GM11168 (cell line): ENCODE data around the gene CDH4.

Experiments
- in situ Hi-C: fragments of 300-500 bp; cut with MboI; formaldehyde crosslinking; loops from one replicate; pipeline ENCODE4 v1.12.0; 2022; ENCODE audit warnings: low sequenced_read_pairs; ENCODE audit not compliant: unreplicated experiment

The CDH4 gene

DNA sequence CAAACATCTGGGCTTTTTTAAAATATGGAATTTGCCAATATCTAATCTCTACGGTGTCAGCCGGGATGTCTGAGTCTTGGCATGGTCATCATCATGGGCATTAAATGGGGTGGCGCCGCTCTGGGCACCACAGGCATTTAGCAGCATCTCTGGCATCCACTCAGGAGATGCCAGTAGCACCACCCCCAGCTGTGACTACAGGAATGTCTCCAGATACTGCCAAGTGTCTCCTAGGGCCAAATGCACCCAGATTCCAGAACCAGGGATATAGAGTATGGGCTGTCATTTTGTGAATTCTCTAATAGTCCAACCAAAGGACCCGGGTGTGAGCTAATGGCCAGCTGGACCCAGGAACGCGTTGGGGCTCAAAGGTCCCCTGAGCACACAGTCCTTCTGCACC is 452.6 kb downstream of the CDH4 start:
- in situ Hi-C loops: no loop called here

DNA sequence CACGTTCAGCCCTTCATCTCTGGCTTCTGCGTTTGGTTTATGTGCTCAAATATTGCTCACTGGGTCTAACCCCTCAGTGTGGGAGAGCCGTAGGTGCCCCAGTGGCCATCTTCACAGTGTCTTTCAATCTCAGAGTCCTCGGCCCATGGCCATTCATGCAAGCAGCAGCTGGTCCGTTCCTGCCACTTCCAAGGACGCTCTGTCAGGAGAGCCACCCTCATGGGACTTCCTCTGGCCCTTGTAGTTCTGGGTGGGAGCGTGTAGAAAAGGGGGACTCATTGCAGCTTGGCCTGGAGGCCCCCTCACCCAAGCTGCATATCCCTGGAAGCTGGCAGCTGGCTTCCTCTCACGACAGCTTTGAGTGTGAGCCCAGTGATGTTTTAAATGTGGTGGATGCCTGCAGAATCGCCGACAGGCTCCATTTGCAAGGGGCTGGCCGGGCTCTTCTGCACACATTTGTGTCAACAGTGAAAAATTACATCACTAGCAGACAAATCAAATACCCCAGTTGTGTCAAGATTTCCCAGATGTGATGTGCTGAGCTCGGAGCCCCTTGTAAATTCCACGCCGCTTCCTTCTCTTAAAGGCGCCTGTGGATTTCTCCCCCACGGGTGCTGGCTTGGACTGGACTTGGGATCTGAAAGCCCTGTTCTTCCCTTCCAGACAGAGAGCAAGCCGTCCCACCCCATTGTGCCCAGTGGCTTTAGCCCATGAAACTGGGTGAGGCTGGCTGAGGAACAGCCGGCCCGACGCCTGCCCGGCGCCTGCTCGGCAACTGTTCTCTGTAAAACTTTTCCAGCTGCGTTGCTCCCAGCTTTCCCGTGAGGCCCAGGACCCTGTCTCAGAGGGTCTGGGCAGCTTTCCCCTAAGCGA is 453.6 kb downstream of the CDH4 start:
- in situ Hi-C loops: no loop called here

DNA sequence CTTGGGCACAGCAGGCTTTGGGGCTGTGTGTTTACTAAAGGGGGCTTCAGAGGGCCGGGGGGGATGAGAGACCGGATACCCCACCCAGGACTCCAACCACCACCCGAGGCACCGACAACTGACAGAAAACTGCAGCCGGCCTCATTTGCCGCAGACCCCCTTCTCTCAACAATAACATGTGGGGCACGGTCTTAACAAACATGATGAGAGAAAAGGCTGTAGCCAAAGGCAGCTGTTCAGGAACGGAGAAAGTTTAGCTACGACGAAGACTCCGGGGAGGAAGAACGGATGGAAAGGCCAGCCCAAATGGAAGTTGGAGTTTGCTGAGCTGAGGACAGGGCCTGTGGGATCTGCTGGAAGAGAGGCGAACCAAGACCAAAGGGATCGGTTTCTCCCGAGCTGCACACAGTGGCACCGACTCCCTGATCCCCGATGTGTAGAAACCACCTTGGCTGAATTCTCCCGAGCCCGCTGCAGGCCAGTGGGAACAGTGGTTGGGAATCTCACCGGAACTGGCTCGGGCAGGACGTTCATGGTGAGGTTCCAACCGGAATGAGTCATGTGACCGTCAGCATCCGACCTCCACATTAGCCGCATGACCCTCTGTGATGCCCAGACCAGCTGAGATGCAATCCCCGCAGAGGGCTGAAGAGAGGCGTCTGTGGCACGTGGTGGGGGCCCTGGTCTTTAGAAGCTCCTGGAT is 454.3 kb downstream of the CDH4 start:
- in situ Hi-C loops: no loop called here

DNA sequence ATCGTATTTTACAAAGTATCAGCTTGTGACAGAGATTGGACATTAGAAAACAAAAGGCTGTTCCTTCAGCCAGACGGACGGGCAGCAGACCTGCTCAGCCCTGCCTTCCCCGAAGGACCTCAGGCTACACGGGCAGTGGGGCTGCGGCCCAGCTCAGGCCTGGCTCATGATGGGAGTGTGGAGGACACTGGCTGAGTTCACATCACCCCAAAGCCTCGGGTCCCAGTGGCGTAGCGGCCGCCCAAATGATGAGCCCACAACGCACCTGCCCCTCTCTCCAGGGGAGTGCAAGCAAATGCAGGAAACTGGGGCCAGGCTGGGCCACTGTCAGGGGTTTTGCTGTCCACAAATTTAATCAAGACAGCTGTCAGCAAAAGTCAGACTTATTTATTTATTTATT is 456.8 kb downstream of the CDH4 start:
- in situ Hi-C loops: no loop called here

DNA sequence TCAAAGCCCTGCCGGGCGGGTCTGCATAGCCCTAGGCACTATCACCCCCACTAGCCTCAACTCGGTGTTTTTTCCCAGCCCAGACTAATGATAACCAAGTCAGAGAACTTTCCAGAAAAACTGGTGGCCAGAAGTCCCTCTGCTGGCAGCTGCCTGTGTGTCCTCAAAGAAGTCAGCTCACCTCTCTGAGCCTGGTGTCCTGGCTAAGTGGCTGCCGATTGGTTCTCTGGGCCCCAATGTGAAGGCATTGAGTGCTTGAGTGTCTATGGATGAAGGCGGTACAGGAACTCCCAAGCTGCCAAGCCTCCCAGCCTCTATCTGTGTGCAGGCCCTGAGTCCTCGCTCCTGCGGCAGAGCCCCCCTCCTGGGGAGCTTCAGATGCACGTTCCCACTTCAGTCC is 458.0 kb downstream of the CDH4 start:
- in situ Hi-C loops: no loop called here

DNA sequence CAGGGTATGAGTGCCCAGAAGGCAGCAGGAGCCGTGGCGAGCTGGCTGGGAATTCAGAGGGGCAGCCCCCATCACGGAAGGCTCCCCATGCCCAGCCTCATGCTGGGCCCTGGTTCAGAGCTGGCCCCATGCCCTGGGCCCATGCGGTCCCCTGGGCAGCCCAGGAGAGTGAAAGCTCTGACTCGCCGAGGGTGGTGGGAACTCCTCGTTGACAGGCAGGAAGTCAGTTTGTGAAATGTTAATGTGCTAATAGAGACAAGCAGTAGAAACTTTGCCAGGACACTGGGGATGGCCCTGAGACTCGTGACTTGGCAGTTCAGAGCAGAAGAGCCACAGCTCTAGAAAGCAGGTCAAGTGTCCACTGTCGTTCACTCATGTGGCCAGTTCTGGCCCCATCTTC is 460.6 kb downstream of the CDH4 start:
- in situ Hi-C loops: no loop called here

DNA sequence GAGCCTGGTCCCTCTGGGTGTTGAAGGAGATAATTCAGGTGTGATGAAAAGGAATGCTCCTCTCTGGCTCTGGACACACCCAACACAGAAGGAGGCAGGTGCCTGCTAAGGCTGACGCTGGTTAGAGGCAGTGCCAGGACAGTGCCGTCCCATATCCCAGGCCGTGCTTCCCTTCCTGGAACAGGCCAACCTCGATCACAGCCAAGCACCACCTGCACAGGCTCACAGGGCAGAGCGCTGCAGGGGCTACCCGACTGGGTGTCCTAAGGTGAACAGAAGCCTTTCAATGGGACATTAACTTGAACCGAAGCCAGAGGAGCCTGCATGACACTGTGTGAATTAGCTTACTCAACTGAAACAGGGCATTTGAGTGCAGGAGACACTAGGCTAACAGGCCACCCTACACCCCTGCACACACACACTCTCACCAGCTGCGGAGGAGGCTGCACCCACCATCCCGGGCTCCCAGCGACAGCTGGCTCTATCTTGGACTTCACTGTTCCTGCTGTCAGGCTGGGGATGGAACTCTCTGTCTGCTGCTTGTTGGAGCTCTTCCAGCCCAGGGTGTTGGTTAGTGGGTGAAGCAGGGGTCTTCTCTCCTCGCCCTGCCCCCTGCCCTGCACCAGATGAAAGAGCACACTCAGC is 466.4 kb downstream of the CDH4 start:
- in situ Hi-C loops: no loop called here

DNA sequence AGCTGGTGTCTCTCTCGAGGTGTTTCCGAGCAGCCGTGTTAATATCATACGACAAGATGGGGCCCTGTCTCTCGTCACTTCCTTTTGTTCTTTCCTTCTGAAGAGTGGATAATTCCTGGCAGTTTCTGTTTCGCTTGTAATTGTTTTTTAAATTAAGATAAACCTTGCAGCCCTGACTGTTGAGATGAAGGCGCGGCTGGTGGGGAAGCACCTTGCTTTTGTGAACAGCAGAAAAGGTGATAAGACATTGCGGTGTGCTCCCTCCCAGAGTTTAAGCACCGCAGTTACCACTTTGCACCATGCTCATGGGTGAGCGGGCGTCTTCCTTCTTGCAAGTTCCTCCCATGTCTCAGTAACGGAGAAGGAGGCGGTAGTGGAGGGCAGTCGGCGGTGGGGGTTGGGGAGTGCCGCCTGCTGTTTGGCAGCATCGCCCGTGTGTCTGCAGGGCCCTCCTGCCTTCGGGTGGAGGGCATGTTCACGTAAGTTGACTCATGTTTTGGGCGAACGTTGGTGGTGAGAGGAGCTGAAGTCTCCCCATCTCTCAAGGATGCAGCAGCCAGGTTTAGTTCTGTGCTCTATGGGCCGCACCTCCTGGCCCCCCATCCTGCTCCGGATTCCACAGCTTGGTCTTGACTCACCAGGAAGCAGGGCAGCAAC is 467.8 kb downstream of the CDH4 start:
- in situ Hi-C loops: no loop called here

DNA sequence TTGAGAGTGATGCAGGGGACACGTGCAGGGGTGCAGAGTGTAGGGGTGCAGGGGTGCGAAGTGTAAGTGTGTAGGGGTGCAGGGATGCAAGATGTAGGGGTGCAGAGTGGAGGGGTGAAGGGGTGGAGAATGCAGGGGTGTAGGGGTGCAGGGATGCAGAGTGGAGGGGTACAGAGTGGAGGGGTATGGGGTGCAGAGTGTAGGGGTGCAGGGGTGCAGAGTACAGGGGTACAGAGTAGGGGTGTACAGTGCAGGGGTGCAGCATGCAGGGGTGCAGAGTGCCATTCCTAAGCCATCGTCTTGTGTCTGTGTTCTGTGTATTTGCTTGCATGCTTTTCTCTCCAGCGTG is 468.3 kb downstream of the CDH4 start:
- in situ Hi-C loops: no loop called here

DNA sequence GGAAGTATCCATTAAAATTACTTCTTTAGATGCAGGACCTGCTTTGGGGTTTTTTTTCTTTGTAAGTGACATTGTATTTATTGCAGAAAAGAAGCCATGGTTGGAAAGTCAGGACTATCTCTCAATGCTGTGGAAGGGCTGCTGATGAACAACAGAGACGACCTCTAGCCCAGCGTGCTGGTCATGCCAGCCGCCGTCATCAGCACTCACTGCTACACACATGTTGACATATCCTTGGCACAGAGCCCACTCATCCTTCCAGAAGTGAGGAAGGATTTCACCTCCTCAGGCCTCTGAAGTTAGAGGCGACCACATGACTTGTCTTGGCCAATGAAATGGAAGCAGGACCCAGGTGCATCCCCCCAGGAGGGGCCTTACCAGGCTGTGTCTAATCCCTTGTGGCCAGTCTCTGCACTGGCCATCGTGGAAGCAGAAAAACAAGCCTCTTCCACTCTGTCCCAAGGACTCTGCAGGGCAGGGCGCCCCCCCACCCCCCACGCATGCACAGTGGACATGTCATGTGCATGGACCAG is 470.2 kb downstream of the CDH4 start:
- in situ Hi-C loops: no loop called here

DNA sequence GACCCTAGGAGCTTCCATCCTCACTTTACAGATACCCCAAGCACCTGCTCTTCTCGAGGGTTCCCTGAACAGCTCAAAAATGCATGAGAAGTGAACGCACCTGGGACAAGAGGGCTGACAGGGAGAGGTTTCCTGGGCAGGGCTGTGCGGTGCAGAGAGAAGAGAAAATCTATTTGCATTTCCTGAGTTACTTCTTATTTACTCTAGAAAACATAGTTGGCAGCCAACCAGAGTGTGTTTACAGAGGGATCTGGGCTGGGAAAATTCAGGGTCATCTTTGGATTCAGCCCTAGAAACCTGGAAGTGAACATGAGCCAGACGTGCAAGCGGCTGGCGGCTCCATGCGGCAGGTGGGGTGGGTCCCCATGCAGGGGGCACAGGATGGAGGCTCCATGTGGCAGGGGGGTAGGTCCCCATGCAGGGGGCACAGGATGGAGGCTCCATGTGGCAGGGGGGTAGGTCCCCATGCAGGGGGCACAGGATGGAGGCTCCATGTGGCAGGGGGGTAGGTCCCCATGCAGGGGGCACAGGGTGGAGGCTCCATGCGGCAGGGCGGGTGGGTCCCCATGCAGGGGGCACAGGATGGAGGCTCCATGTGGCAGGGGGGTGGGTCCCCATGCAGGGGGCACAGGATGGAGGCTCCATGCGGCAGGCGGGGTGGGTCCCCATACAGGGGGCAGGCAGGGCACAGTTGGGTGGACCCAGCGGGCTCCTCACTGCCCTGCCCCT is 471.6 kb downstream of the CDH4 start:
- in situ Hi-C loops: no loop called here

DNA sequence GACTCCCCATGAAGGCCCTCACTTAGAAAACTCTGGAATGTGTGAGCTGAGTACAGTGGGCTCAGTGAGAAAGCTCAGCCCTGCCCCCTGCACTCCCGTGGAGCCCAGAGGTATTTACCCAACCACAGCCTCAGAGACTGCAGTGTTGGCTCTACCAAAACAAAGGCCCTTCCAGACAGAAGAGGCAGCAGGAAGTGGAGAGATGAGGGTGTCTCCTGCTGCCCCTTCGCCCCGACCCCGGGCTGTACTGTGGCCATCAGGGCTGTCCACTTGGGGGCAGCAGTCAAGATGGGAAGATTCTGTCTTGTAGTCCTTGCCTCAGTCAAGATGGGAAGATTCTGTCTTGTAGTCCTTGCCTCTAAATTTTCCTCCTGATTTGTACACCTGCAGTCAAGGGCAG is 472.3 kb downstream of the CDH4 start:
- in situ Hi-C loops: no loop called here

DNA sequence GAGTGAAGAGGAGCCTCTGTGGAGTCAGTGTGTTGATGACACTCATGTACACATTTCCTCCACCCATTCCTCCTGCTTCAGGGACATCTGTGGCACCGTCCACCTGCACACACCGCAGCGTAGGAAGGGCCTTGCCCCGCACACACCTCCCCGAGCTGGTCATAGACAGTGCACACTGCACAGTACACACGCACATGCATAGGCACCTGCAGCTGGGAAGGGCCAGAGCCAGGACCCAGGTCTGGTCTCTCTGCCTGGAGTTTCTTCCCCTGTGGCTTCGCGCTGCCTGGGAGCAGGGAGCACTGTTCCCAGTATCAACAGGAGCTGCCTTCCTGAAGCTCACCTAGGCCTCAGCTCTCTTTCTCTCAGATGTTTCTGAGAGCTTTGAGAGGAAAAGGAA is 473.1 kb downstream of the CDH4 start:
- in situ Hi-C loops: no loop called here

DNA sequence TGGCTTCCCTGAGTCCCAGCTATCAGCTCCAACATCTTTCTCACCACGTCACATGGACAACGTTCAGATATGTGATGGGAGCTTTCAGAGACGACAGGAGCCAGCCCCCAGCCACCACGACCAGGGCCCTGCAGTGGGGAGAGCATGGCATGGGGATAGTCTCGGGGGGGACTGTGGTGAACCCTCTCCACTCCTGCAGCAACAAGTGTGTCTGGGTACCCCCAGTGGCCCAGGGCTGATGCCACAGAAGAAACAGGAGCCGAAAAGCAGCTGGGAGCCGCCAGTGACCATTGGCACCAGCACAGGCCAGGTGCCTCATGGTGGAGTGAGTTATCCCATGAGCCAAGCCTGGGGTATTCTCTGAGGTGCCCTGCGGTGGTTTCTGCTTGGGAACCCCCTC is 473.9 kb downstream of the CDH4 start:
- in situ Hi-C loops: no loop called here

DNA sequence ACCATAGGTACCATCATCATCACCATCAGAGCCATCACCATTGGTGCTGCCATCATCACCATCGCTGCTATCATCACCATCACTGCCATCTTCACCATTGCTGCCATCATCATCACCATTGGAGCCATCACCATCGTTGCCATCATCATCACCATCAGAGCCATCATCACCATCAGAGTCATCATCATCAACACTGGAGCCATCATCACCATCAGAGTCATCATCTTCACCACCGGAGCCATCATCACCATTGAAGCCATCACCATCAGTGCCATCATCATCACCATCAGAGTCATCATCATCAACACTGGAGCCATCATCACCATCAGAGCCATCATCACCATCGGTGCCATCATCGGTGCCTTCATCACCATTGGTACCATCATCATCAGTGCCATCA is 474.9 kb downstream of the CDH4 start:
- in situ Hi-C loops: no loop called here

DNA sequence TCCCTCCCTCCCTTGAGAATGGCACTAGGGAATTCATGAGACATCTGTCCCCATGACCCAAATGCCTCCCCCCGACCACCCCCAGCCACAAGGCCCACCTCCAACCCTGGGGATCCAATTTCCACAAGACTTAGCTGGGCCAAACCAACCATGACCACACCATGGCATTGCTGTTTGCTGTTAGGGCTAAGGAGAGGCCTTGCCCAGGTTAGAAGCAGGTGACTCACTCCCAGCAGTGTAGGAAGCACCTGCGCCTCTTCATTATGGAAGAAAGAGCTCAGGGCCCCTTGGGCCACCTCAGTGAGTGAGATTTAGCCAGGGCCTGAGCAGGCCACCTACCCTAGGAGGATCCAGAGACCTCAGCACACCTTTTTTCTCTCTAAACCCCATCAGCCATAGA is 475.7 kb downstream of the CDH4 start:
- in situ Hi-C loops: no loop called here

DNA sequence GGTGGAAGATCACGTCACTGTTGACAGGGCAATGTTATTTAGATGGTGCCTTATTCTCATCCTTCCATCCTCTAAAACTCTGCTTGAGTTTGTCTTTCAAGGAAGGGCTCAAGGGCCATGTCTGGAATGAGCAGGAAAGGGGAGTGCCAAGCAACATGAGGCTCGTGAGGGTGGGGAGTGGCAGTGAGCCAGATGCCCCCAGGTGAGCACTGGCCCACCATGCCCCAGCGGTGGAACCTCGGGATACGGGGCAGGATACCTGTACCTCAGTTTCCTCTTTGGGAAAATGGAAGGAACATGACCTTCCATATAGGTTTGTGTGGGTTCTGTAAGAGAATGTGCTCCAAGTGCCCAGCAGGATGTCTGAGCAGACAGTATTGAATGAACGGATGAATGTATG is 476.3 kb downstream of the CDH4 start:
- in situ Hi-C loops: no loop called here

DNA sequence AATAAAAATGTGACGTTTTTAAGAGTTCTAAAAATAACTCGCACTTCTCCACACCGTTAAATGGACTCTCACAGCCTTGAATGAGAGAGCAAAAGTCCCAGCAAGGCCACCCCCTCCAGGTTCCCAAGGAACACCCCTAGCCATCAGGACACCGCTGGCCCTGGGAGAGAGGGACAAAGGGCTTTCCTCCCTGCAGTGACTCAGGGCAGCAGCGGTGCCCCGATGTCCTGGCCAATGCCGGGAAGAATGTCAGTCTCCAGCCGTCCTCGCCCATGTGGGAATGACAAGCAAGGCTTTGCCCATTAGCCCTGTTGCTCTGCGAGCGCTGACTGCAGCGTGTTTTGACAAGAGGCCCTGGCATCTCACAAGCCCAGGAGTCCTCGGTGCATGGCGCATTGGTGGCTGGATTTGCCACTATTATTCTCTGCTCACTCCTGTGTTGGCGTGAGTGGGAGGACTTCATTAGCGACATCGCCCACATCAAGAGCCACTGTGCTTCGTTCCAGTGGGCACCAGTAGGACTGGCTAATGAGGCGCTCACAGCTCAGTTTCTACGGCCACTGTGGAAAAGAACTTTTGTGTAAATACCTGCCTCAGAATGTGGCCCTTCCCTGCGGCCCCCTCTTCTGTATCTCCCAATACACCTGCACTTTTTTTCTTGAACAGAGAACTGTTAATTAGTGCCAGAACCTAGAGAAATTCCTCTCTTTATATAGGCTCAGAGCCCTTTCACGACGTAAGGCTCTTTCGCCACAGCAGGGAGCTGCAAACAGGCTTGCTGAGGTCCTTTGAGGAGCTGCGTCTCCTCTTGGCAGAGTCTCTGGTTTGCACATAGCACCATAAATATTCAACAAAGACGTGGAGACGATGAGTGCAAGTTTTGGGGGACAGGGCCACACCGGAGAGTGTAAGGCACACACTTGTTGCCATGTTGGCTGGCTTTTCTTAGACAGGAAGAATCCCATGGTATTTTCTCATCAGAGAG is 477.0 kb downstream of the CDH4 start:
- in situ Hi-C loops: no loop called here
